Cortex of kidney (tissue), 1 donor: ENCODE data around the gene CHAT.

ENCODE experiments used
- DNase-seq: peaks from one replicate; lab custom pipeline; 2025; lab: John Stamatoyannopoulos, UW

Gene CHAT

DNA sequence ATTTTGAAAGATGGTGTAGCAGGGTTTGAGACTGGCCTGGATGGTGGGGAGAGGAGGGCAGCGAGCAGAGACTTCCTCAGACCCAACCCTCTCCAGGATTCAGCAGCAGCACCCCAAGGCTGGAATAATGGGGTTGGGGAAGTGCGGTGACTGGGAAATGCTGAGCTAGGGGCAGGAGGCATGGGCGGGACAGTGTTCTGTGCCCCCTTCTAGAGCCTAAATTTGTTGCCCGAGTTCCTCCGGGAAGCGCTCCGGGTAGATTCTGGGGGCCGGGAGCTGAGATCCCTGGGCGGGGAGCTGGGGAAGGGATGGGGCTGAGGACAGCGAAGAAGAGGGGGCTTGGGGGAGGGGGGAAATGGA, at the start of gene CHAT:
TSS of gene CHAT (plus strand) at position 156 of the 360 bp plus-strand sequence. CDS start at position 309, 153 bp downstream.
- DNase-seq: no peak

- DNase-seq: no peak
These were observed 49.3 kb upstream of the CHAT start for GRCh38 chr10:49564461-49565009.

GRCh38 chr10:49567810-49568209, 46.0 kb upstream of the CHAT start:
- no peak for DNase-seq

DNA sequence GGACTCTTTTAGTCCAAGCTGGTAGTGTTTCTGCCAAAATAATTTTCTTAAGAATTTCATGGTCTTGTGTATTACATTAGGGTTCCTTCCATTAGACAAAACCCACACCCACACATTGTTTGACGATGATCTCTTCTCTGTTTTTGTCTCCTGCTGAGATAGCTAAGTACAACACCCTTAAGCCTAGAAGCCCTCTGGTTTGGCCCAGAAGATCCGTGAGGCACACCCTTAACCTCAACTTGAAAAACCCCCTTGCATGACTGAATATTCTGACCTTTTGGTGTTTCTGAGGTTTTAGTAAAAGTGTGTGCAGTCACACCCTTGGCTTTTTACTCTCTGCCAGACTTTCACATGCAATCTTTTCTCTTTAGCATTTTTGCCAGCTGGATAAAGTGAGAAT, 45.6 kb upstream of the CHAT start:
- DNase-seq: no peak

- no peak for DNase-seq
These were observed 44.7 kb upstream of the CHAT start for GRCh38 chr10:49569031-49569631.

DNA sequence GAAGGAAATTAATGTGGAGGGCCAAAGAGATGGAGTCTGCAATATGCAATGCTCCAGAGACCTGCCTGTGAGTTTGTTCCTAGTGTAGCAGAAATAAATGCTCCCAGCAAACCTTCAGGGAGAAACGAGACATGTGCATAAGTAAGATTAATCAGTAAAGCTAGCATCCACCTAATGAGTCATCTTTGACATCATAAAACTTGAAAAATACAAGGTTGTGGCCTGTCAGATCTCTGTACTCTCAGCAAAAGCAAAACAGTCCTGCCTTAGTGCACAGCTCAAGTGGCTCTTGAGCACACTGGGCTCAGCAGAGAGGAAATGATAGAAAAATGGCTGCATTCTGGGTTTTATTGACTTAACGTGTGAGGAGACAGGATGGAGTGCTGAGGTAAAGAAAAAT, 42.4 kb upstream of the CHAT start:
- DNase-seq: no peak

GRCh38 chr10:49572594-49573114, 41.2 kb upstream of the CHAT start:
- DNase-seq: no peak

DNA sequence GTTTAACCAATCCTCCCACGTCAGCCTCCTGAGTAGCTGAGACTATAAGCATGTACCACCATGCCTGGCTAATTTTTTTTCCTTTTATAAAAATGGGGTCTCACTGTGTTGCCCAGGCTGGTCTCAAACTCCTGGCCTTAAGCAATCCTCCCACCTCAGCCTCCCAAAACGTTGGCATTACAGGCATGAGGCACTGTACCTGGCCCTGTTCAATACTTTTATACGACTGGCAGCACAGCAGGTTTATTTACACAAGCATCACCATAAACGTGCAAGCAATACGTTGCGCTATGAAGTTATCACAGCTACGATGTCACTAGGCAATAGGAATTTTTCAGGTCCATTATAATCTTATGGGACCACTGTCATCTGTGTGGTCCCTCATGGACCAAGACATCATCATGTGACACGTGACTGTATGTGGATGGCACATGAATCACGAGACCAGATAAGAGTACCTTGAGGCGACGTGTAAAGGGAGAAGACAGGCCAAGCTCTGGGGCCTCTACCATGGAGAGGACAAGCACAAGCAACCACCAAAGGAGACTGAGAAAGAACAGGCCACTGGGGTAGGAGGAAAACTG, 38.3 kb upstream of the CHAT start:
- no peak for DNase-seq

DNA sequence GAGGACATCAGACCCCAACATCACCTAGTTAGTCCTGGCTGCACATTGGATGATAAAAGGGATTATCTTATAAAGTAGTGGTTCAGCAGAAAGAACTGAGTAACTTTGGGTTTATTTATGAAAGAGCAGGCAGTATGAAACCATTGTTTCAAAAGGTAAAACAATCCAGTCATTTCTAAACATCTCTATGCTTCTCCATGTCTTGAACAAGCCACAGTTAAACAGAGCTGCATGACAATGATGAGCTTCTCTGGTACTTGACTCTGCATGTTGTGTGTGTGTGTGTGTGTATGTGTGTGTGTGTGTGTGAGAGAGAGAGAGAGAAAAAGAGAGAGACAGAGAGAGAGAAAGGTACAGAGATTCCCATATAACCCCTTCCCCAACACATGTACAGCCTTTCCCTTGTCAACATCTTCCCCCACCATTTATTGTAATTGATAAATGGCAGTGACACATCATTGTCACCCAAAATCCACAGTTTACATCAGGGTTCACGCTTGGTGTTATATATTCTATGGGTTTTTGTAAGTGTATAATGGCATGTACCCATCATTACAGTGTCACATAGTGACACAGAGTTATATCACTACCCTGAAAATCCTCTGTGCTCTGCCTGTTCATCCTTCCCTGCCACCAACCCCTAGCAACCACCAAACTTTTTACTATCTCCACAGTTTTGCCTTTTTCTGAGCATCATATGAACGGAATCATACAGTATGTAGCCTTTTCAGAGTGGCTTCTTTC, 36.5 kb upstream of the CHAT start:
- DNase-seq: no peak

DNA sequence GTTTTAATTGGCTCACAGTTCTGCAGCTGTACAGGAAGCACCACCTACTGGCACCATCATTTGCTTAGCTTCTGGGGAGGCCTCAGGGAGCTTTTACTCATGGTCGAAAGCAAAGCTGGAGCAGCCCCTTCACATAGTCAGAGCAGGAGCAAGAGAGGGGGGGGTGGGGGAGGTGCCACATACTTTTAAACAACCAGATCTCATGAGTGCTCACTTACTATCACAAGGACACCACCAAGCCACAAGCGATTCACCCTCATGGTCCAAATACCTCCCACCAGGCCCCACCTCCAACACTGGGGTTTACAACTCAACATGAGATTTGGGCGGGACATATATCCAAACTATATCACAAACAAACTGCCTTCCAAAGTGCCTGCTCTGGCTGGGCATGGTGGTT, 35.4 kb upstream of the CHAT start:
- no peak for DNase-seq

GRCh38 chr10:49579621-49580020, 34.2 kb upstream of the CHAT start:
- DNase-seq: no peak

GRCh38 chr10:49585387-49585786, 28.4 kb upstream of the CHAT start:
- no peak for DNase-seq

DNA sequence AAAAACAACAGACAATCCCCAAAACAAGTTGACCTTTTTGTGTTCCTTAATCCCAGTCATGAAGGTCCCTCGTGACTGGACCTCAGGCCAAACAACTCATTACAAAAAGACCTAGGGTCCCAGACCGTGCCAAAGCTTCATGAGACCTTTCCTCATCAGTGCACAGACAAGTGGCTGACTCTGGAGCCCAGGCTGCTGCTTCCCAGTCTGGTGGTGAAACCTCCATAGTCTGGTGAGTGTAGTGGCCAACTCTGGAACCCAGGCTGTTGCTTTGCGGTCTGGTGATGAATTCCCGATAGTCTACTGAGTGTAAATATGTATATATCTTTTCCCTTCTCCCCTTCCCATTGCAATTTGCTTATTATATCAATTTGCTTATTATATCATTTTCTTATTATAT, 25.9 kb upstream of the CHAT start:
- DNase-seq: no peak

- no peak for DNase-seq
These were observed 20.9 kb upstream of the CHAT start for GRCh38 chr10:49592726-49593563.

DNA sequence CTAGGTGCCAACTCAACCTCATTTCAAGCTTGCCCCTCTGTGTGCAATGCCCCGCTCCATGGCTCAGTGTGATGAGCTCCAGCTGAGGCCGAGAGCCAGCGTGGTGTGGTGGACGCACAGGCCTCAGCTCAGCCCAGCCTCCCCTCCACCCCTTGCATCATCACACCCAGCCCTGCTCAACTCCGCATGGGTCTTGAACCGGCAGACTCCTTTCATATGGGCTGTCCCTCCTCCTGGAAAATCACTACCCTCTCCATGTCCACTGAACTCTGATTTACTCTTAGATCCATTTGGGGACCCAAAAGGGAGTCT, 20.3 kb upstream of the CHAT start:
- no peak for DNase-seq

DNA sequence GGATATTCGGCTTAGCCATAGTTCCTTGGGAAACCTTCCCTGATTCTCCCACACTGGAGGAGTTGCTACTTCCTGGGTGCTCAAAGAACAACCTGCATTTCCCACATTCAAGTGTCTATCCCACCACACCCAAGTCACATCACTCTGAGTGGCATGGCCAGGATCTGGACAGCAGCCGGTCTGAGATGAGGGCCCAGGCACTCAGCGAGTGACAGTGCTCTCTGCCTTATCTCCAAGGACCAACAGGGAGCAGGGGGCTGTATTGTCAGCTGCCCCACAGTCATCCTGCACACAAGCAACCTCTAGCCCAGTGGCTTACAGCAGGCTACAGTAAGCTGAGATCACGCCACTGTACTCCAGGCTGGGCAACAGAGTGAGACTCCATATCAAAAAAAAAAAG, 19.8 kb upstream of the CHAT start:
- DNase-seq: no peak

GRCh38 chr10:49594594-49594993, 19.2 kb upstream of the CHAT start:
- DNase-seq: no peak

GRCh38 chr10:49595003-49595712, 18.7 kb upstream of the CHAT start:
- no peak for DNase-seq

DNA sequence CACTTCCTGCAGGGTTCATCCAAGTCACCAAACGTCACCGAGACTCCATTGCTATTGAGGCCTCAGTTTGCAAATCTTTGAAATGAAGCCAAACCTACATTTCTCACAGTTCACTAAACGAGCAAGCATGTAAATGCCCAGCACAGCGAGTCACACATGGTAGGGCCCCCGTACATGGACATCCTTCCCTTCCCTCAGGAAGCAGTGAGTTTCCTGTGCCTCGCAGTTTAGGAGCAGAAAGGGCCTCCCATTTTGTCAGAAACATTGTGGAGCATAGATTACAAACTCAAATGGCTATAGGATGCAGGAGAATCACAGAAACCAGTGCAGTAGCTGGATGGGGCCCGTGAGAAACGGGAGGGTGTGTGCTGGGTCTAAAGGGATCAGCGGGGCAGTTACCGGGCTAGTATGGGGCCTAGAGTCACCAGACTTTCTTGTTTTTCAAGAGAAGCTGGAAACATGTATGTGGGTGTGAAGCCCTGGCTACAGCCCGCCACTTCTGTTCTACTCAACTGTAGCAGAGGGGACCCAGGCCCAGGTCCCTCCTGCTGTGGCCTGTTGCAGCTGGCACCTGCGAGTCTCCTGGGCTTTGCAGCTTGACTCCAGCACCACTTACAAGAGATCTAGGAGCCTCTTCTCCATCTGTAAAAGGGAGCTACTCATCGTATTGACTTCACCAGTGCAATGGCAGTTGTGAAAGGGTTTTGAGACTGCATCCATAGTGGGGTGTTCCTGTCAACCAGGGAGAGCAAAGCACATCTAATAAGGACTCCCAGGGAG, 17.9 kb upstream of the CHAT start:
- no peak for DNase-seq

- no peak for DNase-seq
These were observed 17.4 kb upstream of the CHAT start for GRCh38 chr10:49596493-49596809.

DNA sequence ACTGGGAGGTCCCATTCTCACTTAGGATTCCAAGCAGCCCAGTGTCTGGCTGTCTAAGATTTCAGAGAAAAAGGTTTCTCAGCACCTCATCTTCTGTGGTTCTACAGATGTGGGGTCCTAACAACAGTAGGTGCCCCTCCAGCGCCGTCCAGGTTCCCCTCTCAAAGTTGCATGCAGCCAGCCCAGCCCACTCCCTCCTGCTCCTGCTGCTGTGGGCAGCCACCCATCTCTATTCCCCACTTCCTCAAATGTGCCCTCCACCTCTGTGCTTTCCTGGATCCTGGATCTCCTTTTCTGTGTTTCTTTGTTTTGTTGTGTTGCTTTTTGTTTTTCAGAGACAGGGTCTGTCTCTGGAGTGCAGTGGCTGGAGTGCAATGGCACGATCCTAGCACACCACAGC, 17.0 kb upstream of the CHAT start:
- DNase-seq: no peak
